DND-41 (cell line): ENCODE data around the gene ACOX3.

Experiments
- EZH2 ChIP-seq: IDR thresholded peaks from 3 replicates; pipeline ENCODE4 v1.6.1; 2012; ENCODE audit warnings: borderline replicate concordance, low read depth, mild to moderate bottlenecking, moderate library complexity, low read length, inconsistent platforms; ENCODE audit not compliant: severe bottlenecking
- TF ChIP-seq, protein P1 (sequence below): IDR thresholded peaks from 2 replicates; pipeline ENCODE4 v1.5.1; 2012; ENCODE audit warnings: borderline replicate concordance, low read length, moderate library complexity, mild to moderate bottlenecking; ENCODE audit not compliant: poor library complexity, severe bottlenecking; ENCODE audit errors: extremely low read depth

DNA sequence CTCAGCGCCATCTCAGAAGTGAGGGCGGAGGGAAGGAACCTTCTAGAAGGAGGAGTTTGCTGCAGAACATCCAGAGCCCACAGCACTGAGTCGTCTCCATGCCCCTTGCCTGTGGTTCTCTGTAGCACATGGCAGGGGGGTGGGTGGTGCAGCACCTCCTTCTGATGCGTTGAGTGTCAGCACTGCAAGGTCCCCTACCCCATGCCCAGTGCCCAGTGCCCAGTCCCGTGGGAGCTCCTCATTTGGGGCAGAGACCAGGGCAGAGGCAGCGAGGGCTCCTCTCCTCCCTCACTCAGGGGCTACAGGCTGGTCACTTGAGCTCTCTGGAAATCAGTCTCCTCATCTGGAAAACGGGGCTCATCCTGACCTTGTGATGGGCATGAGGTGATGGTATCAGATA, 92.9 kb downstream of the ACOX3 start:
- TF ChIP-seq, protein P1, sequence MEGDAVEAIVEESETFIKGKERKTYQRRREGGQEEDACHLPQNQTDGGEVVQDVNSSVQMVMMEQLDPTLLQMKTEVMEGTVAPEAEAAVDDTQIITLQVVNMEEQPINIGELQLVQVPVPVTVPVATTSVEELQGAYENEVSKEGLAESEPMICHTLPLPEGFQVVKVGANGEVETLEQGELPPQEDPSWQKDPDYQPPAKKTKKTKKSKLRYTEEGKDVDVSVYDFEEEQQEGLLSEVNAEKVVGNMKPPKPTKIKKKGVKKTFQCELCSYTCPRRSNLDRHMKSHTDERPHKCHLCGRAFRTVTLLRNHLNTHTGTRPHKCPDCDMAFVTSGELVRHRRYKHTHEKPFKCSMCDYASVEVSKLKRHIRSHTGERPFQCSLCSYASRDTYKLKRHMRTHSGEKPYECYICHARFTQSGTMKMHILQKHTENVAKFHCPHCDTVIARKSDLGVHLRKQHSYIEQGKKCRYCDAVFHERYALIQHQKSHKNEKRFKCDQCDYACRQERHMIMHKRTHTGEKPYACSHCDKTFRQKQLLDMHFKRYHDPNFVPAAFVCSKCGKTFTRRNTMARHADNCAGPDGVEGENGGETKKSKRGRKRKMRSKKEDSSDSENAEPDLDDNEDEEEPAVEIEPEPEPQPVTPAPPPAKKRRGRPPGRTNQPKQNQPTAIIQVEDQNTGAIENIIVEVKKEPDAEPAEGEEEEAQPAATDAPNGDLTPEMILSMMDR = no peak
- no peak for TF ChIP-seq EZH2
